Karpas-422 (cell line): ENCODE results near the gene IGFBP3. TPM values are rescaled to one million over a fixed set of nuclear protein-coding genes. Genes with fewer than 3 reads are reported as not detected.

ENCODE experiments used
- DNase-seq: peaks from one replicate; pipeline ENCODE4 v3.0.0-alpha.2; 2015
- H2AFZ ChIP-seq: fragments of 200-600 bp; sonication (generic); 2 replicates; pipeline ENCODE4 v1.6.1; 2014; ENCODE audit warnings: antibody characterized with exemption, low read length, mixed read lengths
- H3K27ac ChIP-seq: fragments of 200-600 bp; sonication (generic); 2 replicates; pipeline ENCODE4 v1.5.1; 2014; ENCODE audit warnings: mild to moderate bottlenecking, low read length, moderate library complexity
- H3K27me3 ChIP-seq: fragments of 200-600 bp; sonication (generic); 2 replicates; pipeline ENCODE4 v1.6.1; 2014; ENCODE audit warnings: low read length, mixed read lengths
- H3K36me3 ChIP-seq: fragments of 200-600 bp; sonication (generic); 2 replicates; pipeline ENCODE4 v1.6.1; 2014; ENCODE audit warnings: low read length, mixed read lengths; ENCODE audit not compliant: insufficient read depth
- H3K4me1 ChIP-seq: fragments of 200-600 bp; sonication (generic); 2 replicates; pipeline ENCODE4 v1.6.1; 2014; ENCODE audit warnings: mild to moderate bottlenecking, low read length, mixed read lengths
- H3K4me2 ChIP-seq: fragments of 200-600 bp; sonication (generic); 2 replicates; pipeline ENCODE4 v1.6.1; 2014; ENCODE audit warnings: low read length, low read depth, mild to moderate bottlenecking; ENCODE audit not compliant: poor library complexity, severe bottlenecking
- H3K4me3 ChIP-seq: fragments of 200-600 bp; sonication (generic); 2 replicates; pipeline ENCODE4 v1.5.1; 2014; ENCODE audit warnings: mild to moderate bottlenecking, antibody characterized with exemption, low read length, mixed read lengths
- H3K79me2 ChIP-seq: fragments of 200-600 bp; sonication (generic); 2 replicates; pipeline ENCODE4 v1.6.1; 2014; ENCODE audit warnings: mild to moderate bottlenecking, low read length, mixed read lengths
- H3K9ac ChIP-seq: fragments of 200-600 bp; sonication (generic); 2 replicates; pipeline ENCODE4 v1.6.0; 2014; ENCODE audit warnings: low read length
- H3K9me2 ChIP-seq: fragments of 200-600 bp; sonication (generic), shearing (Covaris generic); replicated peaks from 2 replicates; pipeline ENCODE4 v1.6.0; 2014; ENCODE audit warnings: mild to moderate bottlenecking, low read length, moderate library complexity; ENCODE audit not compliant: insufficient read depth
- H3K9me3 ChIP-seq: fragments of 300-700, 200-600 bp; sonication (generic); 2 replicates; pipeline ENCODE4 v1.6.1; 2014; ENCODE audit warnings: low read length, mixed read lengths
- H4K20me1 ChIP-seq: fragments of 200-600 bp; sonication (generic); 2 replicates; pipeline ENCODE4 v1.6.1; 2014; ENCODE audit warnings: mild to moderate bottlenecking, antibody characterized with exemption, low read length, low read depth; ENCODE audit not compliant: insufficient read depth
- total RNA-seq: library from RNA; depleted of rRNA; stranded (reverse); fragments of >200 nt; shearing (Covaris generic); gene quantifications from 2 replicates; pipeline ENCODE4 v1.2.3, GENCODE V29; 2014; ENCODE audit warnings: low replicate concordance

IGFBP3 gene
- total RNA-seq, 1 experiment from 2014 or later = not detected

DNA sequence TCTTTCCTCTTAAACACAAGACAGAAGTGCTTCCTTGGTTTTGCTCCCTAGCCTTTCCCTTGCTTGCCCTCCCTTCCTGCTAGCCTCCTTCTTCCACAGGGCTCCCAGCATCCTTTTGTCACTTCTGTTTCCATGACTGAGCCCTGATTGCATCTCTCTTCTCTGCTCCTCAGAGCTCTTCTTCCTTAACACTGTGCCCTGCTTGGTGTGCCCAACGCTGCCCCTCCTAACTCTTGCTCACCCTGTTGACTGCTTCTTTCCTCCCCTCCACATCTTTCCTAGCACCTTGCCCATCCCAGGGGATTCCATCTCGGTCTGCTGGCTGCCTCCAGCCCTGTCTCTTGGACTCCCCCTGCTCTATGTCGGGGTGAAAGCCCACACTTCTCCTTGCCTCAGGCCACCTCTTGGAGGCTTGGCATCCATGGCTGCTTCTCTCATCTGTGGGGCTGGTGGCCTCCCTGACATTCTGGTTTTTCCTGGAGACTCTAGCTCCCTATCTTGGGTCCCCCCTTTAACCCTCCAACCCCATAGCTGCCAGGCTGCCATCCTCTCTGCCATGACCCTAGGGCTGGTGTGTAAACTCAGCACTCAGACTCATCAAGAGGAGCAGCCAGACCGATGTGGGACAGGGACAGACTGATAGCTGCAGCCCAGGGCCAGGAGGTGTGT lies 26.9 kb downstream of the IGFBP3 start:
- Histone ChIP-seq H3K4me2 (no peak overlapping the region), H3K9ac (no peak overlapping the region), H3K4me3 (no peak overlapping the region), H3K9me3 (no peaks in the 10 kb centered on the region), H4K20me1 (no peaks in the 10 kb centered on the region), H3K79me2 (no peaks in the 10 kb centered on the region), H2AFZ (no peak overlapping the region), H3K9me2 (no peaks in the 10 kb centered on the region), H3K27ac (no peak overlapping the region), H3K4me1 (no peaks in the 10 kb centered on the region), H3K27me3 (no peaks in the 10 kb centered on the region), H3K36me3 (no peaks in the 10 kb centered on the region)
- no peak for DNase-seq

DNA sequence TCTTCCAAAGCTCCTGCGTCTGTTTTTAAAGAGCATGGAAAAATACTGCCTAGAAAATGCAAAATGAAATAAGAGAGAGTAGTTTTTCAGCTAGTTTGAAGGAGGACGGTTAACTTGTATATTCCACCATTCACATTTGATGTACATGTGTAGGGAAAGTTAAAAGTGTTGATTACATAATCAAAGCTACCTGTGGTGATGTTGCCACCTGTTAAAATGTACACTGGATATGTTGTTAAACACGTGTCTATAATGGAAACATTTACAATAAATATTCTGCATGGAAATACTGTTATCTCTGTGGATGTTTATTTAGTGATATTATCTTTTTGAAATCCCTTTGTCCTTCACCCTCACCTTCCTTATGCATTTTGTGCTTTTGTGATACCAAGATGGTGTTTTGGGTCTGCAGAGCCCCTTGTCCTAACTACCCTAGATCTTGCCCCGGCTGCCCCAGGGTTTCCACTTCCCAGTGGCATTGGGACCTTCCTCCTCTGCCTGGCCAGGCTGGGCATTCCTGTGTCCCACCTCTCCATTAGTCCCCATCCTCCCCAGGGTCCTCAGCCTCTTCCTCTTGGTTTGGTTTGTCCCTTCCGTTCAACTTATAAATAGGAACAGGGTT lies 27.6 kb downstream of the IGFBP3 start:
- Histone ChIP-seq H3K36me3 (no peaks in the 10 kb centered on the region), H3K9me3 (no peaks in the 10 kb centered on the region), H3K4me1 (no peaks in the 10 kb centered on the region), H3K9me2 (no peaks in the 10 kb centered on the region), H3K4me2 (no peak overlapping the region), H3K79me2 (no peaks in the 10 kb centered on the region), H3K27me3 (no peaks in the 10 kb centered on the region), H4K20me1 (no peaks in the 10 kb centered on the region), H3K27ac (no peak overlapping the region), H3K9ac (no peak overlapping the region), H2AFZ (no peak overlapping the region), H3K4me3 (no peak overlapping the region)
- DNase-seq = no peak

DNA sequence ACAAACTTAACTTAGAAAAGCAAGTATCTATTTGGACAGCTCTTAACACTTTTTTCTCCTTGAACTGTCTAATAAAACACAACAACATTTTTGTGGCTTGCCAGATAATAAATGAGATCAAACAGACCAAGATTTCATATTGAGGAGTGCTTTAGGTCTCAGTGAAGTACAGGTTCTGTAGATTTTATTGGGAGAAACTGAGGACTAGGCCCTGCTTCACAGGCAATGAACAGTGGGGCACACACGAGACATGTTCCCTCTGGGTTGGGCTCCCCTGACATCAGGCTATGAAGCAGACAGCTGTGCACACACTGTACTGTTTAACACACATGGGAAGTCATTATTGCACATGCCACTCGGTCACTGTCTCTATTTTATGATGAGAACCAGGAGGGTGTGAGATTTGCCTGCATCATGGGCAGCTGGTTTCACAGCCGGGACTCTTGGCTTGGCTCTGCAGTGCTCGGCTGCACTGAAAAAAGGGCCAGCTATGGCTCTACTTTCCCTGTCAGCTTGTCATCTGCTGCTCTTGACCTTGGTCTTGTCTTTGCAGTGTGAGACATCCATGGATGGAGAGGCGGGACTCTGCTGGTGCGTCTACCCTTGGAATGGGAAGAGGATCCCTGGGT lies 28.6 kb downstream of the IGFBP3 start:
- Histone ChIP-seq H3K36me3 (no peaks in the 10 kb centered on the region), H3K27ac (no peak overlapping the region), H3K4me1 (no peaks in the 10 kb centered on the region), H4K20me1 (no peaks in the 10 kb centered on the region), H3K9ac (no peak overlapping the region), H3K79me2 (no peaks in the 10 kb centered on the region), H3K27me3 (no peaks in the 10 kb centered on the region), H3K9me2 (no peaks in the 10 kb centered on the region), H2AFZ (no peak overlapping the region), H3K4me3 (no peak overlapping the region), H3K9me3 (no peaks in the 10 kb centered on the region), H3K4me2 (no peak overlapping the region)
- DNase-seq = no peak

DNA sequence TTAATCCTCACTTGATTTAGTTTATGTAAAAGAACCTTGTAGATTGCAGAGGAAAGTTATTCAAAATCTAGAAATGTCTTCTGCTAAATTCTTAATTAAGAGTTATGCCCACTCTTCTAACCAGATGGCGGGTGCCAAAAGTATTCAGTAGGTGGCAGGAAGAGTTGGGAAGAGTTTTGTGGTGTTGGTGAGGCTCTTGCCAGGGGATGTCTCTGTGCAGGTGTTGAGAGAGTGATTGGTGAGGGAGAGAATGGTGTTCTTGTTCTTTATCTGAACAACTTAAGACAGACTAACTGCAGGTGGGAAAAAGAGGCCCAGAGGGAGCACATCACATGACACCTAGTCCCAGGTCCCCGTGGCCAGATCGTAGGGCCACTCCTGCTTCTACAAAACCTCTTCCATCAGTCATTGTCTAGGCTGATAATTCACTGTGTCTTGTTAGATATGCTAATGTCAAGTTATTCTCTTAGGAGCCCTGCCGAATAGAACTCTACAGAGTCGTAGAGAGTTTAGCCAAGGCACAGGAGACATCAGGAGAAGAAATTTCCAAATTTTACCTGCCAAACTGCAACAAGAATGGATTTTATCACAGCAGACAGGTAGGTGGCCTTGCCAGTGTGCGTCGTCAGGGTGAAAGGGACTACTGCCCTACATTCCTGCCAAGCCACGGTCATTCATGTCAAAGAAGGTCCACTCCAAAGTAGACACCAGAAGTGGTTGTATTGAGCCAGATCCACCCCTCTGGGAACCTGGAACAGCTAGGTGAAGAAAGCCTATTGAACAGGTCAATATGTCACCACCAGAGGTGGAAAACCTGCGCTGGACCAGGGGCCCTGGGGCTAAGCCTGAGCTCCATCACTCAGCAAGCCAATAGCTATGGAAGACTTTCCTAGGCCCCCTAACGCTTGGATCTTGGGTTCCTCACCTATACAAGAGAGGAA lies 29.3 kb downstream of the IGFBP3 start:
- H3K4me3 ChIP-seq = no peak overlapping the region
- no peaks in the 10 kb centered on the region for H3K79me2 ChIP-seq
- H3K4me1 ChIP-seq = no peaks in the 10 kb centered on the region
- H3K27me3 ChIP-seq = no peaks in the 10 kb centered on the region
- H3K27ac ChIP-seq = no peak overlapping the region
- H3K36me3 ChIP-seq = no peaks in the 10 kb centered on the region
- H3K9me3 ChIP-seq = no peaks in the 10 kb centered on the region
- H3K4me2 ChIP-seq = no peak overlapping the region
- no peaks in the 10 kb centered on the region for H3K9me2 ChIP-seq
- H3K9ac ChIP-seq = no peak overlapping the region
- no peak for DNase-seq
- no peak overlapping the region for H2AFZ ChIP-seq
- no peaks in the 10 kb centered on the region for H4K20me1 ChIP-seq

DNA sequence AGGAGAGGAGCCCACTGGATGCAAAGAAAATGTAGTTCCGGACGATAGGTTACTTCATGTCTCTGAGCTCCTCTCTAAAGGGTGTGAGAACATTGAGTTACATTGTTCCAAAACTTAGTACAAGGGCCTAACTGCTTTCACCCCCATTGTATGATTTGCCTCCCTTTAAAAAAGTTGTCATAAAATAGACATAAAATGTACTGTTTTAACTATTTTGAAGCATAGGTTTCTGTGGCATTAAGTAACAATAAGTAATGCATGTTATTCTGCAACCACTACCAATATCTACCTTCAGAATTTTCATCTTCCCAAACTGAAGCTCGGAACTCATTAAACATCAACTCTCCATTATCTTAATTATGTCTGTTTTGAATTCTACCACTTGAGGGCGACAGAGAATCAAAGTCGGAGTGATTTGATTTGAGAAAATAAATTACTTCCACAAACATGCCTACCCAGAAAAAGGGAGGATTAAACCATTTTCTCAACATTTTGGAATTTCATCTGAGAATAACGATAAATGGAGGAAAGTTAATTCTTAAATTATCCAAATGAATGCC lies 30.1 kb downstream of the IGFBP3 start:
- Histone ChIP-seq H3K36me3 (no peaks in the 10 kb centered on the region), H3K4me2 (no peak overlapping the region), H3K27ac (no peak overlapping the region), H3K9me3 (no peaks in the 10 kb centered on the region), H3K4me1 (no peaks in the 10 kb centered on the region), H3K9me2 (no peaks in the 10 kb centered on the region), H3K4me3 (no peak overlapping the region), H4K20me1 (no peaks in the 10 kb centered on the region), H3K27me3 (no peaks in the 10 kb centered on the region), H2AFZ (no peak overlapping the region), H3K9ac (no peak overlapping the region), H3K79me2 (no peaks in the 10 kb centered on the region)
- peak; percentile 71 for DNase-seq

DNA sequence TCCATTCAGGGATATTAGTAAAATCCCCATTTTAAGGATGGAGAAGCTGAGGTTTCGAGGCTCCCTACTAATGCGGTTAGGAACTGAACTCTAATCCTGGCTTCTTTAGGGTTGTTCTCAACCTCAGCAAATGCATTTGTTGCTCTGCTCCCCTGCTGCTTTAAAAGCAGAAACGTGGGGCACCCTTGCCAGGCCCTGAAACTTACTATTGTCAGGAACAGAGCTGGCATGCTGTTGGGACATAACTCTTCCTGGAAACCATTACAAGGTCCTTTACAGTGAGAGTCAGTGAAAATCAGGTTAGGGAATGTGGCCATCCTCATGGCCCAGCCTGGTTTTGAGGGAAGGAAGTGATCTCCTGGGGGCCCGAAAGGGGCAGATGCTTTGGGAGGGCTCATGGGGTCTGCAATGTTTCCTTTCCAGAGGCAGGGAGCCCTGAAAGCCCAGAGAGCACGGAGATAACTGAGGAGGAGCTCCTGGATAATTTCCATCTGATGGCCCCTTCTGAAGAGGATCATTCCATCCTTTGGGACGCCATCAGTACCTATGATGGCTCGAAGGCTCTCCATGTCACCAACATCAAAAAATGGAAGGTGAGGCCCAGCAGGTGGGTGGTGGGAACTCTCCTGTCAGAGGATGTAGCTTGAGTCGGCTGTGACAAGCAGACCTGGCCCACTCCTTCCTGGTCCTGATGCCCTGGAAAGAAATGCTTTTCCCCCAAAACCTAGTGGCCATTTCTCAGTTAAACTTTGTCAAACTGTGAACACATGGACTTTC lies 30.8 kb downstream of the IGFBP3 start:
- no peak overlapping the region for H3K4me2 ChIP-seq
- DNase-seq = no peak
- no peaks in the 10 kb centered on the region for H3K79me2 ChIP-seq
- H3K27me3 ChIP-seq = no peaks in the 10 kb centered on the region
- H2AFZ ChIP-seq = no peak overlapping the region
- no peak overlapping the region for H3K9ac ChIP-seq
- H3K4me3 ChIP-seq = no peak overlapping the region
- no peaks in the 10 kb centered on the region for H3K9me3 ChIP-seq
- no peaks in the 10 kb centered on the region for H3K36me3 ChIP-seq
- no peaks in the 10 kb centered on the region for H3K9me2 ChIP-seq
- no peak overlapping the region for H3K27ac ChIP-seq
- no peaks in the 10 kb centered on the region for H3K4me1 ChIP-seq
- H4K20me1 ChIP-seq = no peaks in the 10 kb centered on the region

DNA sequence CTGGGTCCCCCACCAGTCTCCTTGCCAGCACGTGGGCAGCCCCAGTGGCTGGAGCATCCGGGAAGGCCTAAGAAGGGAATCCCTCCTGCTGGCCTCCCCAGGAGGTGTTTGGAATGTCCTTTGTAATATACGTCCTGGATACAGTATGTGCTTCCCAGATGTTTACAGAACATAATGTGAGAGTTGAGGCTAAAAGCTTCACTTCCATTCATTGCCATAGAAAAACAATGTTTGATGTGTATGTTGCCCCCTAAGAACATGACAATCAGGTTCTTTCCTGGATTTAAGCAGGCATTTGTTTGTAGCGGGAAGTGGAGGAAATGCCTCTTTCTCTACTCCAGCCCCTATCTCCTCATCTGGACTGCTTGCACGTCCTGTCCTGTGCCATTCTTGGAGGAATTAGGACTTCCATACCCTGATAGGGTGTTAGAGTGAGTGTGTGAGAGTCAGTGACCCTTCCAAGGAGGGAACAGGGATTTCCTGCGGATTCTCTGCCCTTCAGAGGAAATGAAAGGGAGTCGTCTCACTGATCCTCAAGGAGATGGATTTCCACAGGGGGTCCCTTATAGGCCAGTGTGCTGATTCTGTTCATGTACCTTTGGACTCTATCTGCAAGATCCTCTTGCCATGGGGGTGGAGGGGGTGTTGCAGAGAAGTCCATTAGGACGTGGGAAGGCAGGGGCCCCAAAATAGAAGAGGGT lies 31.6 kb downstream of the IGFBP3 start:
- Histone ChIP-seq H3K4me3 (no peak overlapping the region), H2AFZ (no peak overlapping the region), H3K27me3 (no peaks in the 10 kb centered on the region), H3K27ac (no peak overlapping the region), H3K9ac (no peak overlapping the region), H3K4me2 (no peak overlapping the region), H3K9me3 (no peaks in the 10 kb centered on the region), H4K20me1 (no peaks in the 10 kb centered on the region), H3K9me2 (no peaks in the 10 kb centered on the region), H3K79me2 (no peaks in the 10 kb centered on the region), H3K36me3 (no peaks in the 10 kb centered on the region), H3K4me1 (no peaks in the 10 kb centered on the region)
- DNase-seq = no peak
